NOMO-1 (cell line): ENCODE data around the gene POGK.
A peak's percentile ranks its signal among the peaks of the same experiment; 100 is the strongest.
"Not testable (repeated sequence)": the region's sequence is repeated elsewhere in the genome, so short reads cannot be mapped to it uniquely, and the experiment has no call there.

Source experiments
- DNase-seq, 2 experiments: peaks; one replicate each; lab custom pipeline; 2025; ENCODE audit not compliant: unreplicated experiment in 2 of 2; lab: John Stamatoyannopoulos, UW

Gene POGK

GRCh38 chr1:166838766-166839599, at the start of gene POGK:
POGK (plus strand) TSS chr1:166839475; CDS start chr1:166840957, 1,482 bp downstream.
- DNase-seq = peak; percentile 81 to 90

GRCh38 chr1:166796620-166797236, 42.5 kb upstream of the POGK start:
- DNase-seq = no peak

- DNase-seq = no peak
Measured at GRCh38 chr1:166808952-166809351, 30.3 kb upstream of the POGK start.

- DNase-seq = no peak
Measured at GRCh38 chr1:166811691-166812090, 27.6 kb upstream of the POGK start.

GRCh38 chr1:166813508-166814223, 25.6 kb upstream of the POGK start:
- no peak for DNase-seq

GRCh38 chr1:166814611-166815010, 24.7 kb upstream of the POGK start:
- DNase-seq = no peak

- no peak for DNase-seq
Measured at GRCh38 chr1:166819974-166820373, 19.3 kb upstream of the POGK start.

GRCh38 chr1:166822385-166822784, 16.9 kb upstream of the POGK start:
- DNase-seq = no peak

GRCh38 chr1:166827426-166827825, 11.8 kb upstream of the POGK start:
- no peak for DNase-seq

- not testable (repeated sequence) for DNase-seq
Measured at GRCh38 chr1:166829762-166830161, 9.5 kb upstream of the POGK start.

- DNase-seq = no peak
Measured at GRCh38 chr1:166836733-166837132, 2.5 kb upstream of the POGK start.

- peak; percentile 30 to 52 for DNase-seq
Measured at GRCh38 chr1:166839600-166840308, 479 bp downstream of the POGK start.

- DNase-seq = peak; percentile 19 to 32
Measured at GRCh38 chr1:166840309-166841274, 1.3 kb downstream of the POGK start.

- DNase-seq = no peak
Measured at GRCh38 chr1:166843322-166843721, 4.0 kb downstream of the POGK start.

GRCh38 chr1:166843769-166844596, 4.7 kb downstream of the POGK start:
- no peak for DNase-seq

GRCh38 chr1:166844791-166845190, 5.5 kb downstream of the POGK start:
- no peak for DNase-seq

- no peak for DNase-seq
Measured at GRCh38 chr1:166848193-166848592, 8.9 kb downstream of the POGK start.

GRCh38 chr1:166849135-166849534, 9.9 kb downstream of the POGK start:
- no peak for DNase-seq

GRCh38 chr1:166852918-166853317, 13.6 kb downstream of the POGK start:
- no peak for DNase-seq
